ENCODE data around the gene CHSY3.

CHSY3 gene

GRCh38 chr5:130102375-130102774, 198.1 kb downstream of the CHSY3 start:
- no peaks in the 10 kb centered on the region for H3K9me3 ChIP-seq (ENCODE audit: control insufficient read depth in 1 of 2, low read length in 2 of 2)
- no peak overlapping the region for H3K27ac ChIP-seq (ENCODE audit: low read depth, low read length)
- H3K36me3 ChIP-seq (ENCODE audit: control insufficient read depth in 1 of 2, insufficient read depth in 2 of 2, low read length in 2 of 2): no peaks in the 10 kb centered on the region
- H3K9ac ChIP-seq (ENCODE audit: low read depth in 1 of 2, low read length in 2 of 2): no peak overlapping the region
- H3K4me3 ChIP-seq (ENCODE audit: low read depth in 1 of 2, low read length in 2 of 2): no peak overlapping the region
- no peaks in the 10 kb centered on the region for H3K4me1 ChIP-seq (ENCODE audit: control insufficient read depth in 1 of 2, insufficient read depth in 2 of 2, low read length in 2 of 2)
- no peaks in the 10 kb centered on the region for H3K27me3 ChIP-seq (ENCODE audit: control insufficient read depth in 1 of 2, insufficient read depth in 2 of 2, low read length in 2 of 2)

GRCh38 chr5:130102960-130103359, 198.7 kb downstream of the CHSY3 start:
- H3K36me3 ChIP-seq (ENCODE audit: control insufficient read depth in 1 of 2, insufficient read depth in 2 of 2, low read length in 2 of 2): no peaks in the 10 kb centered on the region
- no peak overlapping the region for H3K9ac ChIP-seq (ENCODE audit: low read depth in 1 of 2, low read length in 2 of 2)
- H3K27me3 ChIP-seq (ENCODE audit: control insufficient read depth in 1 of 2, insufficient read depth in 2 of 2, low read length in 2 of 2): no peaks in the 10 kb centered on the region
- no peak overlapping the region for H3K27ac ChIP-seq (ENCODE audit: low read depth, low read length)
- H3K9me3 ChIP-seq (ENCODE audit: control insufficient read depth in 1 of 2, low read length in 2 of 2): no peaks in the 10 kb centered on the region
- no peaks in the 10 kb centered on the region for H3K4me1 ChIP-seq (ENCODE audit: control insufficient read depth in 1 of 2, insufficient read depth in 2 of 2, low read length in 2 of 2)
- H3K4me3 ChIP-seq (ENCODE audit: low read depth in 1 of 2, low read length in 2 of 2): no peak overlapping the region

- Histone ChIP-seq H3K4me1 (ENCODE audit: control insufficient read depth in 1 of 2, insufficient read depth in 2 of 2, low read length in 2 of 2) (no peaks in the 10 kb centered on the region), H3K27ac (ENCODE audit: low read depth, low read length) (no peak overlapping the region), H3K9ac (ENCODE audit: low read depth in 1 of 2, low read length in 2 of 2) (no peak overlapping the region), H3K36me3 (ENCODE audit: control insufficient read depth in 1 of 2, insufficient read depth in 2 of 2, low read length in 2 of 2) (no peaks in the 10 kb centered on the region), H3K4me3 (ENCODE audit: low read depth in 1 of 2, low read length in 2 of 2) (no peak overlapping the region), H3K27me3 (ENCODE audit: control insufficient read depth in 1 of 2, insufficient read depth in 2 of 2, low read length in 2 of 2) (no peaks in the 10 kb centered on the region), H3K9me3 (ENCODE audit: control insufficient read depth in 1 of 2, low read length in 2 of 2) (no peaks in the 10 kb centered on the region)
Observed at GRCh38 chr5:130104895-130105688, 200.8 kb downstream of the CHSY3 start.

DNA sequence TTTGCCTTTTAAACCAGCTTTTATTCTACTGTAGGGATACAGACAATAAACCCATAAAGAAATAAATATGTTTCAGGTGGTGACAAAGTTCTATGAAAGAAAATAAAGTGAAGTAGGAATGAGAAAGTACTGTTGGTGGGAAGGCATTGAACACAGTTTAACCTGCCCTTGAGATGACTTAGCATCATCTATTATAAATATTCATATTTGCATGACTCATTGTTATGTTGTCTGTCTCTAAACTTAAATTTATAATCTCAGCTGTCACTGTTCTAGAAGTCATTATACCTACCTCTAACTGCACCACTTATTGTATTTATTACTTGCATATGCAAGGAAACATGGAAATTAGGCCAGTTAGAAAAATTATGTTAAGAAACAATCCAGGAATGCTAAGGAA, 202.2 kb downstream of the CHSY3 start:
- Histone ChIP-seq H3K36me3 (ENCODE audit: control insufficient read depth in 1 of 2, insufficient read depth in 2 of 2, low read length in 2 of 2) (no peaks in the 10 kb centered on the region), H3K27ac (ENCODE audit: low read depth, low read length) (no peak overlapping the region), H3K9ac (ENCODE audit: low read depth in 1 of 2, low read length in 2 of 2) (no peak overlapping the region), H3K4me3 (ENCODE audit: low read depth in 1 of 2, low read length in 2 of 2) (no peak overlapping the region), H3K4me1 (ENCODE audit: control insufficient read depth in 1 of 2, insufficient read depth in 2 of 2, low read length in 2 of 2) (no peaks in the 10 kb centered on the region), H3K9me3 (ENCODE audit: control insufficient read depth in 1 of 2, low read length in 2 of 2) (no peaks in the 10 kb centered on the region), H3K27me3 (ENCODE audit: control insufficient read depth in 1 of 2, insufficient read depth in 2 of 2, low read length in 2 of 2) (no peaks in the 10 kb centered on the region)

- Histone ChIP-seq H3K36me3 (ENCODE audit: control insufficient read depth in 1 of 2, insufficient read depth in 2 of 2, low read length in 2 of 2) (no peaks in the 10 kb centered on the region), H3K27ac (ENCODE audit: low read depth, low read length) (no peak overlapping the region), H3K4me3 (ENCODE audit: low read depth in 1 of 2, low read length in 2 of 2) (no peak overlapping the region), H3K9me3 (ENCODE audit: control insufficient read depth in 1 of 2, low read length in 2 of 2) (no peaks in the 10 kb centered on the region), H3K27me3 (ENCODE audit: control insufficient read depth in 1 of 2, insufficient read depth in 2 of 2, low read length in 2 of 2) (peaks cover 0 to 4% of the 10 kb centered on the region in 2 donors), H3K9ac (ENCODE audit: low read depth in 1 of 2, low read length in 2 of 2) (no peak overlapping the region), H3K4me1 (ENCODE audit: control insufficient read depth in 1 of 2, insufficient read depth in 2 of 2, low read length in 2 of 2) (no peaks in the 10 kb centered on the region)
Observed at GRCh38 chr5:130109152-130109551, 204.9 kb downstream of the CHSY3 start.

DNA sequence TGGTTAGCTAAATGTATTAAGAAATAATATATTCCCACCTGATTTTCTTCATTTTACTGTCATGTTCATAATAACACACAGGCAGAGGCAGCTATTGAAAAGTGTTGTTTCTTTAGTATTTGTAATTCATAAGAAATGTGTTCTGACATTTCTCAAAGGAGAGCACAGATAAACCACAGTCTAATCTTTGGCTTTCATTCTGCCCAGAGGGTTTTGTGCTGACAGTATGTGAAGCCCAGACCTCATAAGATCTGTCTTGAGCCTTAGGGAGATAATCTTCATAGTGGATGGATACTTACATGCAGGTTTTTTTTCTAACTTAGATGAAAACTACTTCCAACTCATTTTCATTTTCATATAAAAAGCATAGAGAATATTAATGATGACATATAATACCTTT, 206.1 kb downstream of the CHSY3 start:
- no peak overlapping the region for H3K9ac ChIP-seq (ENCODE audit: low read depth in 1 of 2, low read length in 2 of 2)
- no peak overlapping the region for H3K27ac ChIP-seq (ENCODE audit: low read depth, low read length)
- H3K4me1 ChIP-seq (ENCODE audit: control insufficient read depth in 1 of 2, insufficient read depth in 2 of 2, low read length in 2 of 2): no peaks in the 10 kb centered on the region

GRCh38 chr5:130111746-130112145, 207.5 kb downstream of the CHSY3 start:
- Histone ChIP-seq H3K36me3 (ENCODE audit: control insufficient read depth in 1 of 2, insufficient read depth in 2 of 2, low read length in 2 of 2) (no peaks in the 10 kb centered on the region), H3K4me3 (ENCODE audit: low read depth in 1 of 2, low read length in 2 of 2) (no peak overlapping the region), H3K4me1 (ENCODE audit: control insufficient read depth in 1 of 2, insufficient read depth in 2 of 2, low read length in 2 of 2) (no peaks in the 10 kb centered on the region)

More for the DNA sequence above, 206.1 kb downstream of the CHSY3 start:
- H3K4me3 ChIP-seq (ENCODE audit: low read depth in 1 of 2, low read length in 2 of 2): no peak overlapping the region
- peaks cover 0 to 4% of the 10 kb centered on the region in 2 donors for H3K27me3 ChIP-seq (ENCODE audit: control insufficient read depth in 1 of 2, insufficient read depth in 2 of 2, low read length in 2 of 2)
- H3K36me3 ChIP-seq (ENCODE audit: control insufficient read depth in 1 of 2, insufficient read depth in 2 of 2, low read length in 2 of 2): no peaks in the 10 kb centered on the region
- H3K9me3 ChIP-seq (ENCODE audit: control insufficient read depth in 1 of 2, low read length in 2 of 2): no peaks in the 10 kb centered on the region

DNA sequence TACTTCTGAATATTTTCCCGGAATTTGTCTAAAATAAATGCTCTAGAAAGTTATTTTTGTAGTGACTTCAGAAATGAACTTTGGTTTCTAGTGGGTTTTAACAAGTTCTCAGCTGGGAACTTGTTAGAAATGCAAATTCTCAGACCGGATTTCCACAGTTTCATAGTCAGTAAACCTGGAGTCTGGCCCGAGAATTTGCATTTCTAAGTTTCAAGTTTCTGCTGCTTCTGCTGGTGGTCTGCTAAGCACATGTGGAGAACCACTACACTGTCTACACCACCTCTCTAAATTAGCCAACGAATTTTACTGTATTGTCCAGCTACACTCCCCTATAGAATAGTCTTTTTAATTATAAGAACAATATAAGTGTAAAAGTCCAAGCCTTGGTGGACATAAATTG, 208.0 kb downstream of the CHSY3 start:
- H3K9ac ChIP-seq (ENCODE audit: low read depth in 1 of 2, low read length in 2 of 2): no peak overlapping the region
- no peak overlapping the region for H3K4me3 ChIP-seq (ENCODE audit: low read depth in 1 of 2, low read length in 2 of 2)
- no peaks in the 10 kb centered on the region for H3K9me3 ChIP-seq (ENCODE audit: control insufficient read depth in 1 of 2, low read length in 2 of 2)
- H3K27me3 ChIP-seq (ENCODE audit: control insufficient read depth in 1 of 2, insufficient read depth in 2 of 2, low read length in 2 of 2): peaks cover 0 to 4% of the 10 kb centered on the region in 2 donors
- no peaks in the 10 kb centered on the region for H3K4me1 ChIP-seq (ENCODE audit: control insufficient read depth in 1 of 2, insufficient read depth in 2 of 2, low read length in 2 of 2)
- no peaks in the 10 kb centered on the region for H3K36me3 ChIP-seq (ENCODE audit: control insufficient read depth in 1 of 2, insufficient read depth in 2 of 2, low read length in 2 of 2)
- H3K27ac ChIP-seq (ENCODE audit: low read depth, low read length): no peak overlapping the region

More at GRCh38 chr5:130111746-130112145, 207.5 kb downstream of the CHSY3 start:
- no peak overlapping the region for H3K27ac ChIP-seq (ENCODE audit: low read depth, low read length)
- H3K9me3 ChIP-seq (ENCODE audit: control insufficient read depth in 1 of 2, low read length in 2 of 2): no peaks in the 10 kb centered on the region
- peaks cover 0 to 4% of the 10 kb centered on the region in 2 donors for H3K27me3 ChIP-seq (ENCODE audit: control insufficient read depth in 1 of 2, insufficient read depth in 2 of 2, low read length in 2 of 2)
- H3K9ac ChIP-seq (ENCODE audit: low read depth in 1 of 2, low read length in 2 of 2): no peak overlapping the region

DNA sequence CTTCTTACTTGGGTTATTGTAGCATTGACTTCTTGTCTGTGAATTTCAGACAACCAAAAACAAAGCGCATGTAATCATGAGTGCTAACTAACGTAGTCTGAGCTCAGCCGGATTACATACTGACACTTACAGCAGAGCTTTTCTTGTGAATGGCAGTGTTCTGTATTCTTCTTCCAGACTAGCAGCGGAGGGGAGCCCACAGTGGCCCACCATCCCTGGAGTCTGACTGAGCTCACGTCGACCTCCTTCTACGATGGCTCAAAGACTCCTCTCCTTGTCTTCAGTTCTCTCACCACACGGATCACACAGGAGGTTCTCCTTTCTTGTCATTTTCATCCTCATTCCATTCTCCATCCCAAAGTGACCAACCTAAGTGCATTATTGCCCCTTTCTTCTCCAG, 211.4 kb downstream of the CHSY3 start:
- Histone ChIP-seq H3K27me3 (ENCODE audit: control insufficient read depth in 1 of 2, insufficient read depth in 2 of 2, low read length in 2 of 2) (peaks cover 0 to 4% of the 10 kb centered on the region in 2 donors), H3K27ac (ENCODE audit: low read depth, low read length) (no peak overlapping the region), H3K4me3 (ENCODE audit: low read depth in 1 of 2, low read length in 2 of 2) (no peak overlapping the region), H3K9ac (ENCODE audit: low read depth in 1 of 2, low read length in 2 of 2) (no peak overlapping the region), H3K4me1 (ENCODE audit: control insufficient read depth in 1 of 2, insufficient read depth in 2 of 2, low read length in 2 of 2) (no peaks in the 10 kb centered on the region), H3K36me3 (ENCODE audit: control insufficient read depth in 1 of 2, insufficient read depth in 2 of 2, low read length in 2 of 2) (no peaks in the 10 kb centered on the region), H3K9me3 (ENCODE audit: control insufficient read depth in 1 of 2, low read length in 2 of 2) (no peaks in the 10 kb centered on the region)

DNA sequence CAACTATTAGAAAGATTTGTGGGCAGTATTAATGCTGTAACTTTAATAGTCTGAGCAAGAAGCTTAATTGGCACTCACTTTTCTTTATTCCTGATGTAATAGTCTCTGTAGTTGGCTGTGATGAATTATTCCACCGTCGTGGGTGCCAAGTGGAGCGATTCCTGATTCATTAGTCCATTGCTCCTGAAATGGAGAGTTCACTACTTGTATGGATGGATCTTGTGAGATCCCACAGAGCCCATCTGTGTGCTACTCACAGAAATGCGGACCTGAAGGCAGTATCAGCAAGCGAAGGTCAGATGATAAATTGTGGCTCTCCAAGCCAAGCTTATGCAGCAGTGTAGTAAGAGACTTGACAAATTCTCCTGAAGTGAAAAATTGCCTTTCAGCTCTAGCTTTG, 212.2 kb downstream of the CHSY3 start:
- Histone ChIP-seq H3K9ac (ENCODE audit: low read depth in 1 of 2, low read length in 2 of 2) (no peak overlapping the region), H3K4me3 (ENCODE audit: low read depth in 1 of 2, low read length in 2 of 2) (no peak overlapping the region), H3K9me3 (ENCODE audit: control insufficient read depth in 1 of 2, low read length in 2 of 2) (no peaks in the 10 kb centered on the region), H3K27ac (ENCODE audit: low read depth, low read length) (no peak overlapping the region), H3K4me1 (ENCODE audit: control insufficient read depth in 1 of 2, insufficient read depth in 2 of 2, low read length in 2 of 2) (no peaks in the 10 kb centered on the region), H3K36me3 (ENCODE audit: control insufficient read depth in 1 of 2, insufficient read depth in 2 of 2, low read length in 2 of 2) (no peaks in the 10 kb centered on the region), H3K27me3 (ENCODE audit: control insufficient read depth in 1 of 2, insufficient read depth in 2 of 2, low read length in 2 of 2) (peaks cover 0 to 4% of the 10 kb centered on the region in 2 donors)

Data from duodenal mucosa (tissue), 2 donors.